GM12892 (cell line): ENCODE results near the gene PDHB.
"Not testable (repeated sequence)": the region's sequence is repeated elsewhere in the genome, so short reads cannot be mapped to it uniquely, and the experiment has no call there.

Source experiments
- DNase-seq: peaks from one replicate; pipeline ENCODE4 v3.0.0; 2011; ENCODE audit not compliant: insufficient read length
- FAIRE-seq: peaks from 2 replicates; lab custom pipeline; 2011; peaks lifted over from hg19 to GRCh38; lab: Jason Lieb, UNC
- POLR2A ChIP-seq: IDR thresholded peaks from 2 replicates; pipeline ENCODE4 v1.6.1; 2011; ENCODE audit warnings: low read depth, low read length, control low read depth
- POLR2AphosphoS5 ChIP-seq: IDR thresholded peaks from 2 replicates; pipeline ENCODE4 v1.6.1; 2011; ENCODE audit warnings: low read depth, low read length, control low read depth
- TAF1 ChIP-seq: IDR thresholded peaks from 2 replicates; pipeline ENCODE4 v1.6.1; 2011; ENCODE audit warnings: low read depth, mild to moderate bottlenecking, control low read depth, low read length, borderline replicate concordance

Gene PDHB

GRCh38 chr3:58466899-58467563, 33.4 kb upstream of the PDHB start:
- FAIRE-seq (no peak), DNase-seq (no peak)
- TF ChIP-seq POLR2AphosphoS5, result no peak
- TF ChIP-seq POLR2A, result no peak
- no peak for TF ChIP-seq TAF1

DNA sequence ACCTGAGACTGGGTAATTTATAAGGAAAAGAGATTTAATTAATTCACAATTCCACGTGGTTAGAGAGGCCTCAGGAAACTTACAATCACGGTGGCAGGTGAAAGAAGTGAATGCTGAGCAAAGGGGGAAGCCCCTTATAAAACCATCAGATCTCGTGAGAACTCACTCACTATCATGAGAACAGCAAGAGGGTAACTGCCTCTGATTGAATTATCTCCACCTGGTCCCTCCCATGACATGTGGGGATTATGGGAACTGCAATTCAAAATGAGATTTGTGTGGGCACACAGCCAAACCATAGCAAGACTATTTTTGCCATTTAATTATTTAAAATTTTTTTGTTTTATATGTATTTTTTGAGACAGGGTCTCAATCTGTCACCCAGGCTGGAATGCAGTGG, 31.2 kb upstream of the PDHB start:
- DNase-seq, result no peak
- TF ChIP-seq POLR2A (no peak), POLR2AphosphoS5 (no peak), TAF1 (no peak)
- FAIRE-seq, result no peak

GRCh38 chr3:58463942-58464271, 30.3 kb upstream of the PDHB start:
- FAIRE-seq (no peak), DNase-seq (no peak)
- TF ChIP-seq POLR2A (no peak), POLR2AphosphoS5 (no peak), TAF1 (no peak)

GRCh38 chr3:58463181-58463941, 29.7 kb upstream of the PDHB start:
- FAIRE-seq, result peak; percentile 17
- TF ChIP-seq POLR2AphosphoS5 (no peak), POLR2A (no peak), TAF1 (no peak)
- peak; percentile 45 for DNase-seq

DNA sequence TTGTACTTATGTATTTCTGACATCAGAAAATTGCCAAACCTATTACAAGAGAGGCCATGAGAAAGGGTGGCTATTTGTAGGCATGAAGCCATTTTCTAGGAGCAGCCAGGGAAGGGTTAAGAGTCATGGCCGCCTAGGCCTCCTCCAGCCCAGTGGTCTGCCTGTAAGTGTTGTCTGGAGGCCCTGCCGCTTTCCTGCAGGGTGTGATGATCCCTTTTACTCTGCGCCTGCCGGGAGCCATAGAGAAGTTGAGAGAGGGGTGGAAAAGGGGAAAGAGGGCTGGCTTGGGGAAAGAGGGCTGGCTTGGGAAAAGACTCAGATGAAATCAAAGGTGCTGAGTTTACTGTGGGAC, 29.2 kb upstream of the PDHB start:
- FAIRE-seq (no peak), DNase-seq (no peak)
- TF ChIP-seq POLR2A, result no peak
- no peak for TF ChIP-seq TAF1
- no peak for TF ChIP-seq POLR2AphosphoS5

GRCh38 chr3:58459160-58459559, 25.5 kb upstream of the PDHB start:
- FAIRE-seq (no peak), DNase-seq (no peak)
- no peak for TF ChIP-seq TAF1
- TF ChIP-seq POLR2A, result no peak
- no peak for TF ChIP-seq POLR2AphosphoS5

GRCh38 chr3:58452176-58452575, 18.5 kb upstream of the PDHB start:
- DNase-seq (no peak), FAIRE-seq (no peak)
- no peak for TF ChIP-seq POLR2AphosphoS5
- TF ChIP-seq POLR2A, result no peak
- TF ChIP-seq TAF1, result no peak

DNA sequence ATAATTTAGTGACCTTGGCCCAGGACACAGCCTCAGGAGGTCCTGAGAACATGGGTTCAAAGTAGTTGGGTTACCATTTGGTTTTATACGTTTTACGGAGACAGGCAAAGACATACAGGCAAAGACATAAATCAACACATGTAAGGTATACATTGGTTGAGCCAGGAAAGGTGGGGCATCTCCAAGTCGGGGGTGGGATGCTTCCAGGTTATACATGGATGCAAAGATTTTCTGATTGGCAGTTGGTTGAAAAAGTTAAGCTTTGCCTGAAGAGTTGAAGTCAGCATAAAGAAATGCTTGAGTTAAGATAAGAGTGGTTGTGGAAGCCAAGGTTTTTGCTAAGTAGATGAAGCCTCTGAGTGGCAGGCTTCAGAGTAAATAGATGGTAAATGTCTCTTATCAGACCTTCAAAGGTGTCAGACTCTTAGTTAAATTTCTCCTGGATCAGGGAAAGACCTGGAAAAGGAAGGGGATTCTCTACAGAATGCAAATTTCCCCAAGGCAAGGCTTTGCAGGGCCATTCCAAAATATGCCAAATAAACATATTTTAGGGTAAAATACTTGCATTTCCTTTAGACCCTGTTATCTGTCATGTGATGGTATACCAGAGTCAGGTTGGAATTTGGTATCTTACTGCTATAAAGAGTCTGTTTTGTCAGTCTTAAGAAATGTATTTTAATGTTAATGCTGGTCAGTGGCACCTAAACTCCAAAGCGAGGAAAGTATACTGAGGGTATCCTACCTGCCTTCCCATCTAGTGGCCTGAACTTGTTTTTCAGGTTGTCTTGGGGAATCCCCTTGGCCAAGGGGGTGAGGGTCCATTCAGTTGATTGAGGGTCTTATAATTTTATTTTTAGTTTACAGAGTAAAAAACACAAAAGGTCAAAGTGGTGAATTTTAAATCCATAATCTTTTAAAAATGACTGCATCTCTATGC, 8.2 kb upstream of the PDHB start:
- TF ChIP-seq POLR2A, result no peak
- no peak for TF ChIP-seq TAF1
- no peak for TF ChIP-seq POLR2AphosphoS5
- FAIRE-seq (no peak), DNase-seq (no peak)

GRCh38 chr3:58440996-58441355, 7.3 kb upstream of the PDHB start:
- DNase-seq, FAIRE-seq: not testable (repeated sequence)

DNA sequence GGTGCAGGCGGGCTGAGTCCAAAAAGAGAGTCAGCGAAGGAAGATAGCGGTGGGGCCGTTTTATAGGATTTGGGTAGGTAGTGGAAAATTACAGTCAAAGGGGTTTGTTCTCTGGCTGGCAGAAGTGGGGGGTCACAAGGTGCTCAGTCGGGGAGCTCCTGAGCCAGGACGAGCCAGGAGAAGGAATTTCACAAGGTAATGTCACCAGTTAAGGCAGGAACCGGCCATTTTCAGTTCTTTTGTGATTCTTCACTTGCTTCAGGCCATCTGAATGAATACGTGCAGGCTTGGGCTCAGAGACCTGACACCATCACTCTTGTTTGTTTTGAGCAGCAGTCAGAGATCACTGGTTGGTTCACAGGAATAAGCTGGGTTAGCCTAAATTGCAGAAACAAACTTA, 3.6 kb upstream of the PDHB start:
- FAIRE-seq, DNase-seq: not testable (repeated sequence)

DNA sequence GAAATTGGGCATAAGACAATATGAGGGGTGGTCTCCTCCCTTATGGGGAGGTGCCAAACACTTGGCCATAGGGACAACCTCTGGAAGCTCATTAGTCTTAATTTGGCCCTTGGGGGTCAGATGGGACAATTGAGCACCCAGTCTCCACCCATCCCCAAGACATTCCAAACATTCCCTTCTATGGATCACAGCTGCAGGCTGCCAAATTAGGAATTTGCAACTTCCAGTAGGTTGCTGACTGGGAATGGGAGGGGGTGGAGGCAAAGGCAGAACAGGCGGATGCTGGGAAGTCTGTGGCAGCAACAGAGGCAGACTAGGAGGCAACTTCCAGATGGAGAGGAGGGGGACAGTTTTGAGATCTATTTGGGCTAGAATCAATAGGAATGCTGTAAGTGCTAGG, 1.4 kb upstream of the PDHB start:
- no peak for TF ChIP-seq POLR2AphosphoS5
- TF ChIP-seq TAF1, result no peak
- no peak for TF ChIP-seq POLR2A
- no peak for FAIRE-seq
- no peak for DNase-seq

DNA sequence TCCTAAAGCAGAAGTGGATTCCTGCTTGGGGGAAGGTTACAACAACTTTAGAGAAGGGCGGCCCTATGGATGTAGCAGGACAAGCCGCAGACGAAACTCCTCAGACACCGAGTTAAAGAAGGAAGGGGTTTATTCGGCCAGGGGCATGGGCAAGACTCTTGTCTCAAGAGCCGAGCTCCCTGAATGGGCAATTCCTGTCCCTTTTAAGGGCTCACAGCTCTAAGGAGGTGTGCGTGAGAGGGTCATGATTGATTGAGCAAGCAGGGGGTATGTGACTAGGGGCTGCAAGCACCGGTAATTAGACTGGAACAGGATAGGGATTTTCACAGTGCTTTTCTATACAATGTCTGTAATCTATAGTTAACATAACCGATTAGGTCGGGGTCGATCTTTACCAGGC, 879 bp upstream of the PDHB start:
- no peak for TF ChIP-seq POLR2AphosphoS5
- TF ChIP-seq TAF1, result no peak
- TF ChIP-seq POLR2A, result no peak
- DNase-seq, result no peak

More for the DNA sequence above, 879 bp upstream of the PDHB start:
- FAIRE-seq, result no peak
